H1 (cell line): Measurements from ENCODE around the gene POLH. TPM values are rescaled to one million over a fixed set of nuclear protein-coding genes. Genes with fewer than 3 reads are reported as not detected.

Experiments
- CTCF ChIA-PET: fragments of 300-600 bp; sonication (Branson Sonifier 250); formaldehyde crosslinking; loops from one replicate; lab custom pipeline; 2021; ENCODE audit not compliant: partially characterized antibody; lab: Charles Lee
- POLR2A ChIA-PET: fragments of 300-600 bp; sonication (Branson Sonifier 250); formaldehyde crosslinking; loops from one replicate; lab custom pipeline; 2021; ENCODE audit warnings: inconsistent platforms; ENCODE audit not compliant: partially characterized antibody; lab: Charles Lee
- DNase-seq, 2 experiments: peaks; one replicate each; pipeline versions ENCODE4 v3.0.0 to v3.0.0-alpha.2; 2010 to 2022; ENCODE audit warnings: low spot score in 2 of 2, low read depth in 1 of 2, mixed read lengths in 1 of 2
- FAIRE-seq: peaks from 2 replicates; lab custom pipeline; 2011; peaks lifted over from hg19 to GRCh38; lab: Jason Lieb, UNC
- H2AFZ ChIP-seq: 2 replicates; pipeline ENCODE4 v1.8.1; 2012; ENCODE audit warnings: low read length, inconsistent platforms
- H2AK5ac ChIP-seq: 2 replicates; pipeline ENCODE4 v1.6.1; 2013; ENCODE audit warnings: low read depth, low read length
- H2BK120ac ChIP-seq: replicated peaks from 2 replicates; pipeline ENCODE3; 2013; ENCODE audit warnings: low read depth, low read length, inconsistent platforms
- H2BK12ac ChIP-seq: 2 replicates; pipeline ENCODE4 v1.6.1; 2013; ENCODE audit warnings: low read depth, low read length
- H2BK15ac ChIP-seq: 2 replicates; pipeline ENCODE4 v1.6.1; 2013; ENCODE audit warnings: low read length
- H2BK20ac ChIP-seq: 2 replicates; pipeline ENCODE4 v1.6.1; 2013; ENCODE audit warnings: low read length
- H2BK5ac ChIP-seq: 2 replicates; pipeline ENCODE4 v1.6.1; 2013; ENCODE audit warnings: low read depth, low read length
- H3K14ac ChIP-seq: 2 replicates; pipeline ENCODE4 v1.6.1; 2013; ENCODE audit warnings: inconsistent platforms; ENCODE audit not compliant: insufficient read length
- H3K18ac ChIP-seq: 2 replicates; pipeline ENCODE4 v1.6.1; 2013; ENCODE audit warnings: low read length; ENCODE audit errors: extremely low read depth
- H3K23ac ChIP-seq: 2 replicates; pipeline ENCODE4 v1.6.1; 2013; ENCODE audit warnings: inconsistent platforms; ENCODE audit not compliant: insufficient read length
- H3K23me2 ChIP-seq: 2 replicates; pipeline ENCODE4 v1.6.1; 2013; ENCODE audit warnings: low read depth, low read length
- H3K27ac ChIP-seq: 2 replicates; pipeline ENCODE4 v1.6.1; 2011; ENCODE audit warnings: low read depth, low read length, inconsistent platforms
- H3K27me3 ChIP-seq, 4 experiments: replicated peaks in 1 of 4; 1 replicate in 1 of 4; 2 replicates in 3 of 4; pipeline versions ENCODE4 v1.6.1 to v1.8.1; 2011 to 2013; ENCODE audit warnings: low read length in 3 of 4, mild to moderate bottlenecking in 3 of 4, inconsistent platforms in 2 of 4, mixed read lengths in 2 of 4, moderate library complexity in 1 of 4; ENCODE audit not compliant: control insufficient read depth in 3 of 4, insufficient read depth in 3 of 4; ENCODE audit errors: extremely low read depth in 1 of 4
- H3K36me3 ChIP-seq, 4 experiments: 2 replicates each; pipeline versions ENCODE4 v1.6.1 to v1.8.1; 2011 to 2013; ENCODE audit warnings: mild to moderate bottlenecking in 4 of 4, low read length in 3 of 4, moderate library complexity in 2 of 4, control low read depth in 1 of 4, inconsistent platforms in 1 of 4; ENCODE audit not compliant: insufficient read depth in 4 of 4, control insufficient read depth in 2 of 4
- H3K4ac ChIP-seq: replicated peaks from 2 replicates; pipeline ENCODE3; 2013; ENCODE audit warnings: low read length, low read depth, mixed read lengths, inconsistent platforms; ENCODE audit not compliant: insufficient read length
- H3K4me1 ChIP-seq, 4 experiments: replicated peaks in 1 of 4; 1 replicate in 1 of 4; 2 replicates in 3 of 4; pipeline versions ENCODE4 v1.6.1 to v1.8.1; 2011 to 2013; ENCODE audit warnings: low read length in 3 of 4, inconsistent platforms in 2 of 4, mixed read lengths in 1 of 4; ENCODE audit not compliant: insufficient read depth in 4 of 4, control insufficient read depth in 3 of 4
- H3K4me2 ChIP-seq, 2 experiments: 2 replicates each; pipeline versions ENCODE4 v1.6.1 to v1.8.1; 2011 to 2013; ENCODE audit warnings: low read depth in 2 of 2, low read length in 2 of 2, control low read depth in 1 of 2, inconsistent platforms in 1 of 2, mild to moderate bottlenecking in 1 of 2; ENCODE audit not compliant: insufficient read depth in 1 of 2
- H3K4me3 ChIP-seq, 4 experiments: fragments of 200-600, 300-600 bp in 1 of 4; sonication (generic), shearing (Covaris generic), sonication (Bioruptor Twin) in 1 of 4; 2 replicates each; pipeline versions ENCODE4 v1.5.1 to v1.8.1; 2011 to 2016; ENCODE audit warnings: low read length in 4 of 4, low read depth in 3 of 4, control low read depth in 2 of 4, inconsistent platforms in 2 of 4, mild to moderate bottlenecking in 2 of 4, mixed read lengths in 1 of 4, moderate library complexity in 1 of 4; ENCODE audit not compliant: insufficient read depth in 2 of 4; ENCODE audit errors: extremely low read depth in 1 of 4
- H3K56ac ChIP-seq: replicated peaks from 2 replicates; pipeline ENCODE3; 2013; ENCODE audit warnings: low read depth, mild to moderate bottlenecking, mixed read lengths, low read length, inconsistent platforms; ENCODE audit not compliant: insufficient read length
- H3K79me1 ChIP-seq: 2 replicates; pipeline ENCODE4 v1.6.1; 2013; ENCODE audit warnings: low read depth, low read length, control low read depth
- H3K79me2 ChIP-seq, 2 experiments: 2 replicates each; pipeline versions ENCODE4 v1.6.1 to v1.8.1; 2012 to 2013; ENCODE audit warnings: low read length in 2 of 2, mild to moderate bottlenecking in 2 of 2, inconsistent platforms in 1 of 2; ENCODE audit not compliant: insufficient read depth in 2 of 2, control insufficient read depth in 1 of 2
- H3K9ac ChIP-seq, 4 experiments: replicated peaks in 1 of 4; 1 replicate in 1 of 4; 2 replicates in 3 of 4; pipeline versions ENCODE4 v1.6.1 to v1.8.1; 2011 to 2013; ENCODE audit warnings: low read depth in 3 of 4, low read length in 3 of 4, control low read depth in 2 of 4, mild to moderate bottlenecking in 2 of 4, moderate library complexity in 2 of 4, inconsistent platforms in 1 of 4; ENCODE audit errors: extremely low read depth in 1 of 4
- H3K9me3 ChIP-seq, 2 experiments: 2 replicates each; pipeline versions ENCODE4 v1.6.1 to v1.8.1; 2012 to 2013; ENCODE audit warnings: mild to moderate bottlenecking in 2 of 2, moderate library complexity in 2 of 2, control low read depth in 1 of 2, inconsistent platforms in 1 of 2, low read depth in 1 of 2, low read length in 1 of 2, mixed read lengths in 1 of 2; ENCODE audit not compliant: insufficient read depth in 2 of 2
- H4K20me1 ChIP-seq, 2 experiments: replicated peaks in 1 of 2; 2 replicates each; pipeline versions ENCODE3 to v1.8.1; 2011 to 2013; ENCODE audit warnings: inconsistent platforms in 2 of 2, low read length in 2 of 2, mild to moderate bottlenecking in 1 of 2; ENCODE audit not compliant: insufficient read depth in 2 of 2, control insufficient read depth in 1 of 2
- H4K5ac ChIP-seq: 2 replicates; pipeline ENCODE4 v1.6.1; 2013; ENCODE audit warnings: low read length, low read depth, mixed read lengths, inconsistent platforms; ENCODE audit not compliant: insufficient read length
- H4K8ac ChIP-seq: 2 replicates; pipeline ENCODE4 v1.8.0; 2013; ENCODE audit warnings: mild to moderate bottlenecking, moderate library complexity, low read length, inconsistent platforms; ENCODE audit not compliant: insufficient read depth; ENCODE audit errors: extremely low read depth
- H4K91ac ChIP-seq: replicated peaks from 2 replicates; pipeline ENCODE3; 2013; ENCODE audit warnings: low read length, mixed read lengths, inconsistent platforms; ENCODE audit not compliant: insufficient read length
- CBX8 ChIP-seq: fragments of 300-800, 300-1000 bp; sonication (generic); IDR thresholded peaks from 2 replicates; pipeline ENCODE4 v1.7.1; 2016; ENCODE audit warnings: low read depth, low read length, borderline replicate concordance
- CTBP2 ChIP-seq: IDR thresholded peaks from 2 replicates; pipeline ENCODE4 v1.7.0; 2011; ENCODE audit warnings: borderline replicate concordance, mild to moderate bottlenecking, moderate library complexity, mixed read lengths, low read length; ENCODE audit not compliant: insufficient read depth, insufficient read length
- EGR1 ChIP-seq: IDR thresholded peaks from 2 replicates; pipeline ENCODE4 v1.6.1; 2011; ENCODE audit warnings: low read depth, low read length, borderline replicate concordance
- GABPA ChIP-seq: IDR thresholded peaks from 2 replicates; pipeline ENCODE4 v1.6.1; 2011; ENCODE audit warnings: mild to moderate bottlenecking, low read length, moderate library complexity, borderline replicate concordance; ENCODE audit not compliant: insufficient read depth
- JUN ChIP-seq: IDR thresholded peaks from 2 replicates; pipeline ENCODE4 v1.6.1; 2011; ENCODE audit warnings: low read depth, mild to moderate bottlenecking, improper control_type of control experiment, low read length
- NANOG ChIP-seq: IDR thresholded peaks from 2 replicates; pipeline ENCODE4 v1.6.1; 2011; ENCODE audit warnings: low read length, low read depth, mild to moderate bottlenecking, inconsistent platforms; ENCODE audit not compliant: insufficient read depth, poor library complexity, severe bottlenecking
- NRF1 ChIP-seq: IDR thresholded peaks from 2 replicates; pipeline ENCODE4 v1.6.1; 2011; ENCODE audit warnings: mild to moderate bottlenecking, low read depth, low read length, improper control_type of control experiment
- POLR2A ChIP-seq, 2 experiments: IDR thresholded peaks; 1 replicate in 1 of 2; 2 replicates in 1 of 2; pipeline ENCODE4 v1.6.1; 2011; ENCODE audit warnings: low read depth in 2 of 2, low read length in 2 of 2, mild to moderate bottlenecking in 2 of 2; ENCODE audit errors: control extremely low read depth in 1 of 2
- SIN3A ChIP-seq, 2 experiments: IDR thresholded peaks in 1 of 2; conservative IDR thresholded peaks in 1 of 2; 2 replicates each; pipeline ENCODE4 v1.6.1; 2011 to 2012; ENCODE audit warnings: low read length in 2 of 2, improper control_type of control experiment in 1 of 2, low read depth in 1 of 2, mild to moderate bottlenecking in 1 of 2
- TEAD4 ChIP-seq: IDR thresholded peaks from 2 replicates; pipeline ENCODE4 v1.6.1; 2012; ENCODE audit warnings: low read depth, low read length, inconsistent platforms, mixed read lengths
- YY1 ChIP-seq: IDR thresholded peaks from 2 replicates; pipeline ENCODE4 v1.6.1; 2011; ENCODE audit warnings: low read depth, mild to moderate bottlenecking, low read length
- WGBS, 2 experiments: shearing (Covaris generic) in 1 of 2; methylation state at CpG; one replicate each; pipeline versions ENCODE4 v1.1.6 to v1.1.7; 2013 to 2015; ENCODE audit warnings: low lambda C conversion rate in 2 of 2, mixed read lengths in 2 of 2, inconsistent platforms in 1 of 2, low coverage in 1 of 2, missing lambda C conversion rate in 1 of 2; ENCODE audit not compliant: insufficient replicate concordance in 2 of 2, insufficient coverage in 1 of 2, insufficient read length in 1 of 2; ENCODE audit errors: extremely low coverage in 1 of 2, missing lambda C conversion rate in 1 of 2; 5-methylcytosine and 5-hydroxymethylcytosine counted together
- polyA plus RNA-seq, 7 experiments: library from polyadenylated mRNA; depleted of rRNA in 3 of 7; stranded (reverse) in 5 of 7; unstranded in 2 of 7; fragments of >200 nt in 5 of 7; fragments of 200-250 nt in 2 of 7; gene quantifications; 1 replicate in 5 of 7; 2 replicates in 1 of 7; 4 replicates in 1 of 7; pipeline versions ENCODE4 v1.2.1 to v1.2.3, GENCODE V29; 2011 to 2013; ENCODE audit warnings: missing spikeins in 2 of 7, mixed read lengths in 2 of 7
- total RNA-seq: library from RNA; stranded (reverse); fragmentation: NEBNext Ultra II Directional; extraction: Animal tissue kit (Norgen Biotek cat#: 25700); gene quantifications from 2 replicates; pipeline ENCODE4 v1.2.1, GENCODE V29; 2021
- TF ChIP-seq, protein P1 (sequence below): IDR thresholded peaks from 2 replicates; pipeline ENCODE4 v1.6.1; 2012; ENCODE audit warnings: inconsistent platforms

Gene POLH
- total and polyA plus RNA-seq, 2 of the 8 experiments (the other 6 are each of a cell fraction or from before 2014, with no cell fraction given): 5.8 to 12.4 TPM

DNA sequence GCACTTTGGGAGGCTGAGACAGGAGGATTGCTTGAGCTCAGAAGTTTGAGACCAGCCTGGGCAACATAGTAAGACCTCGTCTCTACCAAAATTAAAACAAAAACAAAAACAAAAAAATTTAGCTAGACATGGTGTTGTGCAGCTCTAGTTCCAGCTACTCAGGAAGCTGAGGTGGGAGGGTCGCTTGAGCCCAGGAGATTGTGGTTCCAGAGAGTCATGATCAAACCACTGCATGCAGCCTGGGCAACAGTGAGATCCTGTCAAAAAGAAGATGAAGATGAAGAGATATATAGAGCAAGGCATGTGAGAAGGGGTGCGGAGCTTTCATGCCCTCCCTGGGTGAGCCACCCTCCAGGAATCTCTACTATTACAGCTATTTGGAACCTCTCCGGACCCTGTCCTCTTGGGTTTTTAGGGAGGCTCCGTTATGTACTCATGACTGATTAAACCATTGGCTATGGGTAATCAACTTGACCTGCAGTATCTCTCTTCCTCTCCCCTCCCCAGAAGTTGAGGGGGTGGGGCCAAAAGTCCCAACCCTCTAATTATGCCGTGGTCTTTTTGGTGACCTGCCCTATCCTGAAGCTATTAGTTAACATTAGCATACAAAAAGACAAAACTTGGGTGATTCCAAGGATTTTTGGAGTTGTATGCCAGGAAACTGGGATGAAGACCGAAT, 9.0 kb downstream of the POLH start:
- peaks cover 3 to 33% (median 17%) of the 10 kb centered on the region in 4 experiments; a peak in 7 of 8 replicates for H3K36me3 ChIP-seq
- no peaks in the 10 kb centered on the region for H3K4me1 ChIP-seq
- H3K4me2 ChIP-seq: no peak overlapping the region
- no peak for FAIRE-seq
- H3K79me2 ChIP-seq: no peaks in the 10 kb centered on the region; a peak in 1 of 4 replicates
- H3K9ac ChIP-seq: no peak overlapping the region
- no peak overlapping the region for H3K4me3 ChIP-seq
- no peak overlapping the region for H3K4ac ChIP-seq
- H4K20me1 ChIP-seq: peaks cover 0 to 5% of the 10 kb centered on the region in 2 experiments
- H3K27me3 ChIP-seq: no peaks in the 10 kb centered on the region
- no peak overlapping the region for H2BK15ac ChIP-seq
- no peak overlapping the region for H2BK120ac ChIP-seq
- H3K79me1 ChIP-seq: no peaks in the 10 kb centered on the region; the same call in 1 of the 2 replicates
- POLR2A ChIA-PET: interaction anchor here (1.2 kb wide), 1 partner anchor 64 kb away, joined by 3 read pairs; no protein-coding TSS in a partner anchor
- no peak overlapping the region for H3K27ac ChIP-seq
- no peak overlapping the region for H3K23ac ChIP-seq
- H3K23me2 ChIP-seq: no peaks in the 10 kb centered on the region
- H4K91ac ChIP-seq: no peak overlapping the region
- H2BK12ac ChIP-seq: no peak overlapping the region
- no peak overlapping the region for H3K56ac ChIP-seq
- WGBS, 2 experiments: 87% methylated on average over 7 of the region's 7 CpGs; no CpG with 5 or more reads in 1 of the 2 experiments
- no peak overlapping the region for H2BK5ac ChIP-seq
- H3K18ac ChIP-seq: no peak overlapping the region
- no peak for DNase-seq
- H2AK5ac ChIP-seq: no peak overlapping the region
- no peak overlapping the region for H2BK20ac ChIP-seq
- H3K9me3 ChIP-seq: no peaks in the 10 kb centered on the region
- H2AFZ ChIP-seq: no peak overlapping the region
- H4K5ac ChIP-seq: no peak overlapping the region
- CTCF ChIA-PET: interaction anchor here (1.0 to 1.8 kb wide), 3 partner anchors 9 to 26 kb away, joined by 3 to 4 read pairs (median 4); partner anchors contain the start of genes POLH and XPO5
- no peak overlapping the region for H3K14ac ChIP-seq
- no peak overlapping the region for H4K8ac ChIP-seq
- TF ChIP-seq, protein P1, sequence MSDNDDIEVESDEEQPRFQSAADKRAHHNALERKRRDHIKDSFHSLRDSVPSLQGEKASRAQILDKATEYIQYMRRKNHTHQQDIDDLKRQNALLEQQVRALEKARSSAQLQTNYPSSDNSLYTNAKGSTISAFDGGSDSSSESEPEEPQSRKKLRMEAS: no peak
- TF ChIP-seq YY1 (no peak), EGR1 (no peak), POLR2A (IDR thresholded peaks at IDR 0.05; ENCODE audit: control extremely low read depth in 1 of 2, low read depth in 2 of 2, low read length in 2 of 2) (no peak), SIN3A (conservative IDR thresholded peaks at IDR 0.05 in 1 of 2, IDR thresholded peaks at IDR 0.05 in 1 of 2; ENCODE audit: low read depth in 1 of 2, low read length in 2 of 2) (no peak), CBX8 (no peak), TEAD4 (no peak), JUN (no peak), CTBP2 (no peak), NANOG (no peak), GABPA (no peak), NRF1 (no peak)
